Stimulated activated CD4-positive, alpha-beta T cell treated with anti-CD3 and anti-CD28 coated beads, Interleukin-2, amount 100 ng/mL, for 24 hours (primary cell): ENCODE data around the gene ITM2C.

Experiments
- DNase-seq, 2 donors: peaks; one replicate each; pipeline ENCODE4 v3.0.0-alpha.2; 2020

The ITM2C gene

DNA sequence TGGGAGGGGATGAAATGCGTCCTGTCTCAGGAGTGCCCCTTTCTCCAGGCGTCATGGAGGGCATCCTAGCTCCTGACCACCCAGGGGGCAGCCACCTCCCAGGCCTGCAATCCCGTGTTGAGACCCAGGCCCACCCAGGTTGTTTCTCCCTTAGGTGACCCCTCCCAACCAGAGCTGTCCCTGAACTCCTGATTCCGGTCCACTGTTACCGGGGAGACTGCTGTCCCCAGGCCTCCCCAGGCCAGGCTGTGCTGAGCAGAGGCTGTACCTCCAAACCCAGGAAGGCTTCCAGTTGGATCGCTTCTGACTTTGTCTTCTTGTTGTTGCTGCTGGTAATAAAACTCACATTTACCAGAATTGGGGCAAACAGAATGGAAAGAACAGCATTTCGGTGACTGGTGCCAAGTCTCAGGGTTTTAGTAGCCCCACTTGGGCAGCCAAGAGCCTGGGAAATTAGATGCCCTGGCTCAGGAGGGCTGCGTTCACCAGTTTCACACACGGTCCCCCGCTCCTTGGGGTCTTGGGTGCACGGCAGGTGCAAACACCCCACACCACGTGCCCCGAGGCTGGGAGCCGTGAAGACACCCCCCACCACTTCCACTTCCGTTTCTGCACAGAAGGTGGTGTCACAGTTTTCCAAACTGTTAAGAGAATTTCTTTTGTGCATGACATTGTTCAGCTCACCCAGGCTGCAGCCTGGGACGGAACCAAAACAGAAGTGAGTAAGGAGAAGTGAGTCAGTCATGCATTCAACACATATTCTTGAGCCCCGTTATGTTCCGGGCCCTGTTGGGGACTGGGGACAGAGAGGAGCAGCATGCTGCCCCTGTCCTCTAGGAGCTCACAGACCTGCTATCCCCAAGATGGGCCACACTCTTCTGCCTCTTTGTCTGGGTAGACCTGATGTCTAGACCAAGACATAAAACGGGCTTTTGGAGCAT lies 29.4 kb downstream of the ITM2C start:
- DNase-seq: no peak

DNA sequence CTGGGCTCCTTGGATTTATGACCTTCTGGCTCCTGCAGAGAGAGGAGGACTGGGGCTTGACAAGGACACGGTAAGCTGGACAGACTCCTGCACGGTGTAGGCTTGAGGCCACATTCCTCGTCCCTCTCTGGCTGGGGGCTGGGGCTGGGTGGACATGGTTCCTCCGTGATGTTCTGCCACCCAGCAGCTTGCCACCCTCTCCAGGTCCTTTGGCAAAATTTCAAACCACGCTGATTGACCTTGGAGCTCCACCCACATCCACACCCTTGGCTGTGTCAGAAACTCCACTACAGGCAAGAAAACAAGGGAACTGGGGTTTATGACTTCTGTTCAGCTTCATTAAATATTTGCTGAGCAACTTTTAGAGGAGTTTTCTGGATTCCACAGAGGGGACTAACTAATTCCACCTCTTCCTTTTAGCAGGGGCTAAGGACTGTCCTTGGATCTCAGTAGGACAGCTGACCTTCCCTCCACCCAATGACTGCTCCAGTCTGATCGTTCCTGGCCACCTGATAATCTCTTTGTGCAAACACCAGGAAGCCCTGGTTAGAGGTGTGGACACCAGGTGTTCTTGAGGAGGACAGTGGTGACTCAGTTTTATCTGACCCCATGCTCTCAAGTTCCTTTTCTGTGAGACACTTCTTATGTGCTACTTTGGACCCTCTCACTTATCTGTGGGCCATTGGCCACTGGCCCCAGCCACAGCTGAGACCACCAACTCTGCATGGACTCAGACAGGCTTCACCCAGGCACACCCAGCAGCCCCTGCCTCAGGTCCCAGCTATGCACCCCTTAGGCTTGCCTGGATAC lies 31.0 kb downstream of the ITM2C start:
- DNase-seq: peak in 1 of 2 donors; percentile 13

DNA sequence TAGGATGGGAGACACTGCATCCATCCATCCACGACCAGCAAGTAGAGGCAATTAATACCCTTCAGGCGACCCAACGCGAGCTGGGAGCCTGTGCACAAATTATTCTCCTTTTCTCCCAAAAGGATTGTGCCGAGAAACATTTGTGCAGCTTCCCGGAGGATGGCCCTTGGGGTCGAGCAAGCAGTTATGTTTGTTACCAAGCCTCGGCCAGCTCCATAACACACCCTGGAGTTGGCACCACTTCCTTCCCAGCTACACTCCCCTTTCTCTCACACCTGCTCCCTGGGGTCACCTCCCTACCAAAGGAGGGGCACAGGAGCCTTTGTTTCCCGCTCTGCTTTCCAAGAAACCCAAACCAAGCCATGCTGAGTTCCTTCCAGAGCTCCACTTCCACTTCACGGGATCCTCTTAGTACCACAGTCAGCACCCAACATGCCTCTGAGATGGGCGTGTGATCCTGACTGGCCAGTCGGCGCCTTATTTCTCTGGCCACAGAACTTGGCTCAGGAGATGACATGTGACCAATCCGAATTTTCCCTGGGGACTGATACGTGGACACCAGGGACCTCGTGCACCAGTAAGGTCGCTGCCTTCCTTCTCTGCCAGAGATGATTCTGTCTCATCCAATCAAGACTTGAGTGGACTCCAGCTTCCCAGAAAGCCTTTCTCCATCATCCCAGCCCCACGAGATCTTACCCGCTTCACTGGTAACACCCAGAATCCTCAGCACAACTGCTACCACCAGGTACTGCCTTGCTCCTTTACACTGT lies 31.8 kb downstream of the ITM2C start:
- peak in 1 of 2 donors; percentile 9 for DNase-seq

DNA sequence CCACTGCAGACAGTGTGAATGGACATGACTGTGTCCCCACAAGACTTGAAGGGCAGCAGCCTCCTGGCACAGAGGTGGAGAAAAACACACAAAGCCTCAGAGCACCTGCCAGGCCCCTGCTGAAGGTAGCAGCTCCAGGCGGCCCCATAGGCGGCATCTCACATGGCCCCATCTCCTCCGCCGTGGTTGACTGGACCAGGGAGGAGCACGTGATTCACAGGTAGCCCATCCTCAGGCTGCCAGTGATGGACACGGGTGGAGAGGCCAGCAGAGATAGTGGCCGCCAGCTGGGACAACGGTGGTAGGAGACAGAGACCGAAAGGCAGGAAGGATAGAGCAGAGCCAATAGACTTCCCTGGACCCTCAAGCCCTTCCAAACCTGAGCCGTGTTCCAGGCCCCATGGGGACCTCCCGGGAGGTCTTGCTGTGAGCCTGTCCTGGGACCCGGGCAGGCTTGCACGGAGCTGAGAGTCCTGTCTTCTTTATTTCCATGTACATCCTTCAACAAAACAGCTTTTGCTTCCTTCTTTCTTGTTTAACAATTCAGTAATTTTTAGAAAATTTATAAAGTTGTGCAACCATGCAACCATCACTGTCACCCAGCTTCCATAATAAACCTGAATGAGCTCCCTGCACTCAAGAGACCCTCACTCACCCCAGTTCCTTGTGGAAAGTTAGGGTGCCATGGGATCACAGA lies 33.4 kb downstream of the ITM2C start:
- DNase-seq: peak in 1 of 2 donors; percentile 16

DNA sequence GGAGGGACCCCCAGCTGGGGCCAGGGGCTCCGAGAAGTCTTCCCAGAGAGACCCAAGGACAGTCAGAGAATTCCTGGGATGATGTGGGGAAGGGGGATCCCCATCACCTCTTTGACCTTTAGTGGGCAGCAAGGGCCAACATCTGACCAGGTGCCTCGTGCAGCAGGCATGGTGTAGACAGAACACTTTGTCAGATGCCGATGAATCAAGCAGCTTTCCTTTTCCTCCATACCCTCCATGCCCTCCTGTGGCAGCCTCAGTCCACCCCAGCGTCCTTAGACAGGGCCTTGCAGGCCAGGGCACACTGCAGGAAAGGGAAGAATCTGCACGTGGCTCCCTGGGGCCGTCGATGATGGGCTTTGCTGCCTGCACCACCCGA lies 34.0 kb downstream of the ITM2C start:
- peak in 1 of 2 donors; percentile 13 for DNase-seq

DNA sequence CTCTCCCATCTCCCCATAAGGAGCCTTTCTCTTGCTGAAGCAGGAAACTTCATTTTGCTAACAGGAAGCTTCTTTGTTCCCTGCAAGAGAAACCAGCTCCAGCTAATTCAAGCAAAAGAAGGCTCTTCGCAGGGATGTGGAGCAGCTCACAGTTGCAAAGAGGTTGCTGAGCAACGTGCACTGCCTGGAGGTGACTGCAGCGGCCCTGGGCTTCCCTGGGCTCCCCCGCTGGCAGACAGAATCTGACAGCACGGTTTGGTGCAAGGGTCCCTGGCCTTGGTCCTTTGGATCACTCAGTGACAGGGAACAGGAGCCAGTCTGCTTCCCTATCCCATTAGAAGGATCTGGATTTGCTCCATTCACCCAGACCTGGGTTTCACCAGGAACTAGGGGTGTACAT lies 34.5 kb downstream of the ITM2C start:
- peak in 1 of 2 donors; percentile 14 for DNase-seq

DNA sequence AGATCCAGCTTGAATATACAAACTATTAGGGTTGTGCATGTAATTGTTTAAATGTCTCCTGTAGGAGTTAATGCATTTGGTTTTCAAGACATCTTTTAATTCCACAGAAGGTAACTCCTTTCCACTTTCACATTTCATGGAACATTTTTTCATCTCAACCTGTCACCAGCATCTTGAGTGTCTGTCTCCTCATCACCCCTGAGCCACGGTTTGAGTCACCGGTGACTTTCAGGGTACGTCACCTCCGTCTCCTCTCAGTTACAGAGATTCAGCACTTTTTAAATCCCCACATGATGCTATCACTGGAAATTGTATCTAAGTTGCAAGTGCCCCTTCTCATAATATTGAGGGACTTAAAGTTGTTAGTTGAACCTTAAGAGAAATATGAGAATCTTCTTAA lies 35.0 kb downstream of the ITM2C start:
- DNase-seq: peak; percentile 57 to 72

DNA sequence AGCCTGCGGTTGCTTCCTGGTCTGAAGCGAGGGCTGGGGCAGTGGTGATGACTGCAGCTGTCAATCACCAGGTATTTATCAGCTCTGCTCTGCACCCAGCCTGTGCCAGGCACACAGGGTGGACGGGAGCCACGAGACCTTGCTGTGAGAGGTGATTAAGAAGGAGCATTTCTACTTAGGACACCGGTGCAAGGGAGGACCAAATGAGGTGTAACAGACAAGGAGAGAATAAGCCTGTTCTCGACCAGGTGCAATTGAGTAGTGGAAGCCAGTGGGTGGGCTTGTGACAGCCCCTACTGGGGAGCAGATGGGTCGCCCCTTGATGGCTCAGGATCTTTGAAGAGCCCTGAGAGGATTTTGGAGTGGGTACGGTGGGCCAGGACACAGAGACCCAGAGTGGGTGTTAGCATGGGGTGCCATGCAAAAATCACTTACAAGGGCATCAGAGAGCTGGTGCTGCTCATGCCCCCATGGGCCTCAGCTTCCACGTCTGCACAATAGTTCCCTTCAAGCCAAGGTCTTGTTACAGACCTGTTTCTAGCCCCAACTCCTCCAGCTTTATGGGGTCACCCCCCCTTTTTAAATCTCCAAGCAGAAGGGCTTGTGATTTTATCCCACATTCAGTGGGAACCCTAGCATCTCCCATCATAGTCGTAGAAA lies 35.7 kb downstream of the ITM2C start:
- peak in 1 of 2 donors; percentile 13 for DNase-seq

DNA sequence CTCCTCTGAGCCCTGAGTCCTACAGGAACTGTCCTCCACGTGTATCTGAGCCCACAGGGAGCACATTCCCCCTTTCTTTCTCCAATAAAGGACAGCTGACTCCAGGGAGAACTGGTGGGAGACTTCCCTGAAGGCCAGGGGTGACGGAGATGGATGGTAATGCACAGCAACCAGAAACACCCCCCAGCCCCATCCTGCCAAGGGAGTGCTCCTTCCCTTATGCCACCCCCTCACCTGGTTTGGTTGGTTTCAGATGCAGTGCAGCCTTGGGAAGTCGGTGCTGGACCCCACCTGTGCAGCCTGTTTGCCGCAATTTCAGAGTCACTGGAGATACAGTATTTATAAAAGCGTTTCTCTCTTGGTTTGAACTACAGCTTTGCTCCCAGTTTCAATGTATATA lies 36.3 kb downstream of the ITM2C start:
- peak in 1 of 2 donors; percentile 13 for DNase-seq

DNA sequence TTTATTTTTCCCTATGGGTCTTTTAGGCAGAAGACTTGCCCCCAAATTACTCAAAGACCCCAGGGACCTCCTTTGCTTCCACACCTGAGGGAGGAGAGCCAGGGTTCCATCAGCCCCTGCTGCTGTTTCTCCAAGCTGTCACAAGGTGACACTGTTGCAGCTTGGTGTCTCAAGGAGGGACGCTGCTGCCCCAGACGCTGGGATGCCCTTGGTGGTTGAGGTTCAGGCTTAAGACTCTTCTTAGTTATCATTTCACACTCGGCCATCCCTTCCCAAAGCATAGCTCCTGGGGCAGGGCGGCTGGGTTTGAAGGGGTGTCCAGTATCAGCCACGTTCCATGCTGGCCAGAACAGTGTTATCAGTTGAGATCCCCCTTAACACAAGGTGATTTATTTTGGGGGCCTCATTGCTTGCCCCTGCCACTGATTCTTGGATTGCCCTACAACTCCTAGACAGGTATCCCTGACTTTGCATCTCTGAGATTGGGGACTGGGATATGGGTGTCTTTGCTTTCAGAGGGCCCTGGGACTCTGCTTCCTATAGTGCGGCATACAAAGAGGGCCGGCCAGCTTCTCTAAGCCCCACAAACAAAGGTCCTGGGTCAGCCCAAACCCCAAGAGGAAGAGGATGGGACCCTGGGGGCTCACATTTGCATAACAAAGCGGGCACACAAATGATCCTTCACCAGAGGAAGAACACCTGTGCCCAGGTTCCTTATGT lies 37.6 kb downstream of the ITM2C start:
- DNase-seq: peak; percentile 70

DNA sequence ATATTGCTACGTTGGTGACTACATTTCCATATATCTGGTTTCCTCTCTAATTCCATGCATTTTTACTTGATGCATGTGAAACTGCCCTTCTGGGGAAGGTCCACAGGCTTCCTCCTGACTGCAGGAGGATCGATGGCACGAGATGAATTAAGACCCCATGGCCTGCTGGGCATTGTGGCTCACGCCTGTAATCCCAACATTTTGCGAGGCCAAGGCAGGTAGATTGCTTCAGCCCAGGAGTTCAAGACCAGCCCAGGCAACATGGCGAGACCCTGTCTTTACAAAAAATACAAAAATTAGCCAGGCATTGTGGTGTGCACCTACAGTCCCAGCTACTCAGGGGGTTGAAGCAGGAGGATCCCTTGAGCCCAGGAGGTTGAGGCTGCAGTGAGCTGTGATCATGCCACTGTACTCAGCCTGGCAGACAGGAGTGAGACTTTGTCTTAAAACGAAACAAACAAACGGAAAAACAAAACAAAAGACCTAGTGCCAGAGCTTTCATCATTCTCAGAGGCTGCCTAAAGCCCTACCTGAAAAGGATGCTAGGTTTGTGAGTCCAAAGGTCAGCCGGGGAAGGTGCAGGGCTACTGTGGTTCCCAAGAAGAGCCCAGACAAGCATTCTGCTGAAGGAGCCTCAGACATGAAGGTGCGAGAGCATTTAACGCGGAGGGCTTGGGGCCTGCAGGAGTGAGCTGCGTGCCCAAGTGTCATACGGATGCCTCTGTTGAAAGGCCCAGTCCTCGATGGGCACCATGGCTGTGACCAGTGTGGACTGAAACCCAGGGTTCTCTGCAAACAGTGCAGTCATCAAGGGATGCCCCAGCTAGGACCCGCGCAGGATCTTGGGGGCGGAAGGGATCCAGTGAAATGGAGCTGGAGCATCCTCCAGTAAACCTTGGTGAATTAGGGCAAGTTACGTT lies 38.7 kb downstream of the ITM2C start:
- peak in 1 of 2 donors; percentile 15 for DNase-seq

DNA sequence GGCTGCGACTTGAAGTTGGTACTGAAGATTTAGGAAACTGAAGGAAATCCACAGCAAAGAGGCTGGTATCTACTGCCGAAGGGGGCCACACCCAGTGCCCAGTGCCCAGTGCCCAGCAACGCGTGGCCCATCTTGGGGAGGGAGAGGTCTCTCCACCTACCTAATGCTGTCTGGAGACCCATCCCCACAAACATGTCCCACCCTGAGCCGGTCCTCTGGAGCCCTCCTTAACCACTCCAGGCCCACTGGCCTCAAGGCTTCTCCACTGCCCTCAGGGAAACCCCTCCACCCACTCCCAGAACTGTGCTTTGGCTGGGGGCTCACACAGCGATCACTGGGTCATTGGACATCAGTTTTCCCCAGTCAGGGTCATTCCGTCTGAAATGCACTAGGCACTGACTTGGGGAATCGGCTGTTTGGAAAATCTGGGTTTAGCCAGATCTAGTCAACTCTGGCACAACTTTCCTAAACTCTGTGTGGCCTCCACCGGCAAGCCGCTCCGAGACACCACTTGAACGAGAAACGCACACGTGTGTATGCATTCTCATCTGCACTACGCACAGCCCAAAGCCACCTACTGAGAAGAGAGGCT lies 40.2 kb downstream of the ITM2C start:
- no peak for DNase-seq

DNA sequence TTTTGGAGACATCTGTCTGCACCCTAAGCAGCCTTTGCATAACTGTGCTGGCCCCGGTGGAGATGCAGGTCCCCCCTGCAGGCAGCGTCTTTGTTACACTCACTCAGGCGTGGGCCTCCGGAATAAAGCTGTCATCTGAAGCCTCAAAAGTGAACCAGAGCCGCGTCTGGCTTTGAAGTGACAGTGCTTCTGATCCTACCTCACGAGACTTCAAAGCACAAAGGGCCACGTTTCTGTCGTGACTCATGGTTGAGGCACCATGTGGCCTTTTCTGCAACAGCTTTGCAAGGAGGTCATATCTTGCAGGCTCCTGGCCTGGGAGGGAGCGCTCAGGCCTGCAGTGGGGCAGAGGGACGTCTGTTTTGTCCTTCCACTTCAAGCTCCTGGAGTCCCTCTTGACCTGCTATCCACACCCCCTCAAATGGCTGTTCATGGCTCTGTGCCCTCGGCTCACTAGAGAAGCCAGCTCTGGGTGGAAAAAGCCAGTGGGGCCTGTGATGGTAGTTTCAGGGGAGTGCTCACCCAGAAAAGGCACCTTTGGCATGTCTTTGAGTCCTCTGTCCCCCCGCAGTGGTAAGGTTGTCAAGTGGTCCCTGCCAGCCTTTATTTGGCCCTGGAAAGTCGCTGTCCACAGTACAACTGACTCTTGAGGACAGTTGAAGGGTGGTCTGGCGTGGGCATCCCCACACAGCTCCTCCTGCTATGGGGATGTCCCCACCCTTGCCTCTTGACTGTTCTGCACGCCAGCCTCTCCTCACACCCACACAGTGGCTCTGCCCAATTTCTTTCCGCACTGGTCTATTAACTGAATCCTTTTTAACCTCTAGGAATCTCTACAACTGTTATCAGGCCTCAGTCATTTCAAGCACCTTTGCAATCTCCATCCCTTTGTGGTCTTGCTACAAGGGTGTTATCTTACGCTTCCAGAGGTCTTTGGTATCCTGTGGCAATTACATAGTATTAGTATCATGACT lies 41.0 kb downstream of the ITM2C start:
- DNase-seq: peak; percentile 88 to 89

DNA sequence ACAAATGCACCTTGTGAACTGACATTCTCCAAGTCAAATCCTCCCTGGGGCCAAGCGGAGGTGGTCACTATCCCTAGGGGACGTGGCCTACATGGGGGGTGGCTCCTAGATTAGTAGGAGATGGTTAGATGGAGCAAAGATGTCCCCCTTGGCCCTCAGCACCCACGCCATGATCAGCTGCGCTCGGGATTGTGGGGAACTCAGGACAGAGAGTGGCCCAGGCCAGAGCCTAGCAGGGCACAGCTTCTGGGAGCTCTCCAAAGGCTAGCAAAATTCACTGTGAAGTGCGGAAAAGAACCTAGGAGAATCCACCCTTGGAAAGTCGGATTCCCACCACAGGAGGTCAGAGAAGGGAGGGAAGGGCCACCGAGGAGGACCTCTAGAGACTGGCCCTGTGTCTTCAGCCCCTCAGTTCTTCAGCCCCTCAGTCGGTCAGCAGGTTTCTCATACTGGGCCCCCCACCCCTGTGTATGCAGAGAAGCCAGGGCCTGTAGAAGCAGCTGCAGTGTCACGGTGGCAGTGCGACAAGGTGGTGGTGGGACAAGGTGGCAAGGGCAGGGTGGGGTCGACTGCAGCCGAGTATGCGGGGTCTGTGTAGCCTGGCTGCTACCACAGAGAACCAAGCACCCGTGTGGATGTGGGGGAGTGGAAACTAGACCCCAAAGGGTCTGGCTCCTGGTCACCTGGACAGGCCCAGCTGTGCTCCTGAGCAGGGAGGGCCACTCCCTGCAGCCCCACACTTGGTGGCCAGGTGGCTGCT lies 41.9 kb downstream of the ITM2C start:
- peak in 1 of 2 donors; percentile 17 for DNase-seq

DNA sequence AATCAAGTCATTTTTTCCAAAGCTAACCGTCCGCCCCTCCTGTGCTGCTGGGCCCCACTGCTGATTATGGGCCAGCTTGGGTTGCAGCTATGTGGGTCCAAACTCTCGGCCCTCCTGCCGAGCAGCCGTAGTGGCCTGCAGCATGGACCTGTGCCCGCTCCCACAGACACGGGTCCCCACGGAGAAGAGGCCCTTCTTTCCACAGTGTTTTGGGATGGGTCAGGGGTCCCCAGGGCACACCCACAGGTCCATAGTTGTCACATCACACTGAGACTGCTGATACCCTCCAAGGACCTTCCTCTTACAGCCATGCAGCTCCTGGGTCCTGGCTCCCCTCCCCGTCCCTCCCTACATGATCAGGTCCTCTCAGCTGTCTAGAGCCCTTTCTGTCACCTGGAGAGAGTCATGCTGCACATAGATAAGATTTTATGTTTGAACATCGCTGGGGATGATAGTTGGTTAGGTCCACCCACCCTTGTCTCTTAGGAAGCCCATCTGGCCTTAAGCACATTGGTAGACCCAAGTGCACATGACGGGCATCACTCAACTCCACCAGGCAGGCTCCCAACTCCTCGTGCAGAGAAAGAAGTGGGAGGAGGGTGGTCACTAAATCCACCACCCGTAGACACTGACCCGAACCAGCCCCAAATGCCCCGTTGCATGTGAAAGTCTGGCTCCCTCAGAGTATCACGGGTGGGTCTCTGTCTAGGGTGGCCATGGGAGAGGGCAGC lies 42.8 kb downstream of the ITM2C start:
- DNase-seq: peak in 1 of 2 donors; percentile 15

DNA sequence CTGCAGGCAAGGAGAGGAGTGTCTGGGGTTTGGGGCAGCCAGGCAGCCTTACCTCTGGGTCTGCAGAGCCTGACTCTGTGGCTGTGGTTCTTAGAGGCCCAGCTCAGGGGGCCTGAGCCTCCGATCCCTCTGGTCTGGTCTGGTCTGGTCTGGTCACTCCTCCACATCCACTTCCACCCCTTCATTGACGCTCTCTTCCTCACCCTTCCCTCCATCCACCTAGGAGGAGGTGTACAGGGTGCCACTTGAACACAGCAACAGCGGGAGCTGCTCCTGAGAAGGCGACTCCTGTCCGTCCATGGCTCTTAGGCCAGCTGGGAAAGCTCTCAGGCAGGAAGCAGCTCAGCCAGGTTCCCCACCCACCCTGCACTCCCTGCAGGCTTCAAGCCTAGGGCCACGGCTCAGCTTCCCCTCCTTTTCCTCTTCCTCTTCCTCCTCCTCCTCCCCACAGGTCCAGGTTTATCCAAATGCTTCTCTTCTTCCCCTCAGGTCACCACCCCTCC lies 43.4 kb downstream of the ITM2C start:
- peak in 1 of 2 donors; percentile 17 for DNase-seq
